ENCODE data around the gene SEC14L5.

Gene SEC14L5

DNA sequence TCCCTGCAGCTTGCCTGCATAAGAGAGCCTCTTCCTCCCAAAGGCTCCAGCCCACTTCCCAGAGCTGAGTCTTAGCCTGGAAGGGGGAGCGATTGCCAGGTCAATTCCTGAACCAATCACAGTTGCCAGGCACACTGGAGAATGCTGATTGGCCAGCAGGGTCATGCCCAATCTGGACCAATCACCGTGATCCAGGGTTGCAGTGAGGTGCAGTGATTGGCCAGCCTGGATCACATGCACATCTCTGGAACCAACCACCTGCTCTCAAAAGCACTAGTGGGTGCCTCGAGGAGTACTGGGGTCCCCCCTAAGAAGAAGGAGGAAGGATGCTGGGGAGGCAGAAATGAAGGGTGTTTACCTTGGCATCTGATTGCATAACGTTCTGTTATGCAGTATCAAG, 57.2 kb downstream of the SEC14L5 start:
- no peaks in the 10 kb centered on the region for H3K79me2 ChIP-seq (ENCODE audit: low read length)
- no peaks in the 10 kb centered on the region for H3K27me3 ChIP-seq (ENCODE audit: low read depth, low read length)
- no peak overlapping the region for H3K27ac ChIP-seq (ENCODE audit: low read length)
- TF ChIP-seq CTCF (IDR thresholded peaks at IDR 0.05; ENCODE audit: low read depth, low read length): no peak
- no peaks in the 10 kb centered on the region for H3K36me3 ChIP-seq (replicated peaks; ENCODE audit: low read depth, low read length)
- no peak overlapping the region for H2AFZ ChIP-seq (ENCODE audit: low read depth, low read length)
- H3K4me3 ChIP-seq (ENCODE audit: low read length): no peak overlapping the region
- H3K9me3 ChIP-seq (ENCODE audit: insufficient read depth, low read length): no peaks in the 10 kb centered on the region
- H3K9ac ChIP-seq (ENCODE audit: low read length): no peak overlapping the region
- H4K20me1 ChIP-seq (ENCODE audit: insufficient read depth, low read length): no peaks in the 10 kb centered on the region
- no peak overlapping the region for H3K4me2 ChIP-seq (ENCODE audit: low read length)
- no peaks in the 10 kb centered on the region for H3K4me1 ChIP-seq (ENCODE audit: low read length)

- no peak overlapping the region for H3K4me2 ChIP-seq (ENCODE audit: low read length)
- H3K4me1 ChIP-seq (ENCODE audit: low read length): no peaks in the 10 kb centered on the region
- H3K79me2 ChIP-seq (ENCODE audit: low read length): no peaks in the 10 kb centered on the region
- no peaks in the 10 kb centered on the region for H3K36me3 ChIP-seq (replicated peaks; ENCODE audit: low read depth, low read length)
- no peaks in the 10 kb centered on the region for H3K9me3 ChIP-seq (ENCODE audit: insufficient read depth, low read length)
- no peak overlapping the region for H3K4me3 ChIP-seq (ENCODE audit: low read length)
- no peak overlapping the region for H3K27ac ChIP-seq (ENCODE audit: low read length)
- H4K20me1 ChIP-seq (ENCODE audit: insufficient read depth, low read length): no peaks in the 10 kb centered on the region
- H3K9ac ChIP-seq (ENCODE audit: low read length): no peak overlapping the region
- H3K27me3 ChIP-seq (ENCODE audit: low read depth, low read length): no peaks in the 10 kb centered on the region
- no peak overlapping the region for H2AFZ ChIP-seq (ENCODE audit: low read depth, low read length)
- no peak for TF ChIP-seq EZH2phosphoT487 (IDR thresholded peaks at IDR 0.05; ENCODE audit: low read depth)
- TF ChIP-seq CTCF (IDR thresholded peaks at IDR 0.05; ENCODE audit: low read depth, low read length): no peak
Measured at GRCh38 chr16:5015887-5016286, 57.8 kb downstream of the SEC14L5 start.

GRCh38 chr16:5016967-5017677, 59.0 kb downstream of the SEC14L5 start:
- Histone ChIP-seq H3K9me3 (ENCODE audit: insufficient read depth, low read length) (no peaks in the 10 kb centered on the region), H3K36me3 (replicated peaks; ENCODE audit: low read depth, low read length) (no peaks in the 10 kb centered on the region), H3K4me3 (ENCODE audit: low read length) (no peak overlapping the region), H4K20me1 (ENCODE audit: insufficient read depth, low read length) (no peaks in the 10 kb centered on the region), H3K4me2 (ENCODE audit: low read length) (no peak overlapping the region), H3K4me1 (ENCODE audit: low read length) (no peaks in the 10 kb centered on the region), H3K27ac (ENCODE audit: low read length) (no peak overlapping the region), H3K79me2 (ENCODE audit: low read length) (no peaks in the 10 kb centered on the region), H3K27me3 (ENCODE audit: low read depth, low read length) (no peaks in the 10 kb centered on the region), H3K9ac (ENCODE audit: low read length) (no peak overlapping the region), H2AFZ (ENCODE audit: low read depth, low read length) (no peak overlapping the region)
- no peak for TF ChIP-seq CTCF (IDR thresholded peaks at IDR 0.05; ENCODE audit: low read depth, low read length)
- no peak for TF ChIP-seq EZH2phosphoT487 (IDR thresholded peaks at IDR 0.05; ENCODE audit: low read depth)

DNA sequence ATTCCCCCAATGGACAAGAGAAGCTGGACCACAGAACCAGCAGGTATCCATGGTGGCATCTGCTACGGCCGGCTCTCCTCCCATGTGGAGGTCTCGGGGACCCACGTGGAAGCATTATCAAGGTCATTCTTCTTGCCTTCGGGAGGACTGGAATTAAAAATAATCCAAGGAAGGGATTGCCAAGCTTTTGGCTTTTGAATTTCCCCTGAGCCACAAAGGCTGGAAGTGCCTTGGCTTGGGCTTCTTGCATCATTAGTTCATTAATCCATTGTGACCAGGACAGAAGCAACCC, 59.5 kb downstream of the SEC14L5 start:
- Histone ChIP-seq H3K4me1 (ENCODE audit: low read length) (no peaks in the 10 kb centered on the region), H2AFZ (ENCODE audit: low read depth, low read length) (no peak overlapping the region), H3K27me3 (ENCODE audit: low read depth, low read length) (no peaks in the 10 kb centered on the region), H3K9ac (ENCODE audit: low read length) (no peak overlapping the region), H3K27ac (ENCODE audit: low read length) (no peak overlapping the region), H3K36me3 (replicated peaks; ENCODE audit: low read depth, low read length) (no peaks in the 10 kb centered on the region), H3K79me2 (ENCODE audit: low read length) (no peaks in the 10 kb centered on the region), H3K9me3 (ENCODE audit: insufficient read depth, low read length) (no peaks in the 10 kb centered on the region), H4K20me1 (ENCODE audit: insufficient read depth, low read length) (no peaks in the 10 kb centered on the region), H3K4me3 (ENCODE audit: low read length) (no peak overlapping the region), H3K4me2 (ENCODE audit: low read length) (no peak overlapping the region)
- TF ChIP-seq EZH2phosphoT487 (IDR thresholded peaks at IDR 0.05; ENCODE audit: low read depth) (no peak), CTCF (IDR thresholded peaks at IDR 0.05; ENCODE audit: low read depth, low read length) (no peak)

Data from OCI-LY3 (cell line).